ENCODE data around the gene SOX10. TPM values are rescaled to one million over a fixed set of nuclear protein-coding genes. Genes with fewer than 3 reads are reported as not detected.

The SOX10 gene
- total RNA-seq, 1 donor from 2014 or later, result 0.34 TPM

GRCh38 chr22:37943825-37944198 is 40.5 kb downstream of the SOX10 start:
- Mint-ChIP-seq H3K9me3 (ENCODE audit: unreplicated experiment) (no peaks in the 10 kb centered on the region), H3K27me3 (ENCODE audit: low read depth, unreplicated experiment) (no peaks in the 10 kb centered on the region), H3K36me3 (ENCODE audit: low read depth, unreplicated experiment) (peaks cover 19% of the 10 kb centered on the region), H3K4me3 (ENCODE audit: unreplicated experiment) (no peak overlapping the region), H3K4me1 (ENCODE audit: low read depth, unreplicated experiment) (no peaks in the 10 kb centered on the region), H3K27ac (ENCODE audit: unreplicated experiment) (no peak overlapping the region)
- Histone ChIP-seq H3K9ac (ENCODE audit: low read length) (no peak overlapping the region), H3K4me1 (ENCODE audit: insufficient read depth, low read length) (no peaks in the 10 kb centered on the region), H3K4me2 (ENCODE audit: low read length) (no peak overlapping the region), H3K36me3 (ENCODE audit: insufficient read depth, low read length) (peaks cover 32% of the 10 kb centered on the region), H2AFZ (ENCODE audit: low read depth, low read length) (no peak overlapping the region), H3K4me3 (ENCODE audit: insufficient read depth, low read depth, low read length) (no peak overlapping the region), H4K20me1 (ENCODE audit: insufficient read depth, low read length) (peaks cover 19% of the 10 kb centered on the region), H3K79me2 (ENCODE audit: insufficient read depth, low read length) (no peaks in the 10 kb centered on the region), H3K27ac (ENCODE audit: low read depth, low read length) (no peak overlapping the region), H3K27me3 (ENCODE audit: insufficient read depth, low read length) (no peaks in the 10 kb centered on the region), H3K9me3 (ENCODE audit: insufficient read depth, low read depth, low read length) (no peaks in the 10 kb centered on the region)
- DNase-seq (ENCODE audit: low read depth) (no peak), FAIRE-seq (no peak)
- TF ChIP-seq CTCF (IDR thresholded peaks at IDR 0.05; ENCODE audit: insufficient read depth, low read depth, low read length), result no peak
- no peak for TF ChIP-seq EZH2 (IDR thresholded peaks at IDR 0.05; ENCODE audit: insufficient read depth, low read length)

- no peak overlapping the region for H3K9ac ChIP-seq (ENCODE audit: low read length)
- no peak overlapping the region for H3K4me2 ChIP-seq (ENCODE audit: low read length)
- no peaks in the 10 kb centered on the region for H3K79me2 ChIP-seq (ENCODE audit: insufficient read depth, low read length)
- Mint-ChIP-seq H3K27me3 (ENCODE audit: low read depth, unreplicated experiment) (no peaks in the 10 kb centered on the region), H3K27ac (ENCODE audit: unreplicated experiment) (no peak overlapping the region), H3K4me1 (ENCODE audit: low read depth, unreplicated experiment) (no peaks in the 10 kb centered on the region), H3K4me3 (ENCODE audit: unreplicated experiment) (no peak overlapping the region), H3K9me3 (ENCODE audit: unreplicated experiment) (no peaks in the 10 kb centered on the region), H3K36me3 (ENCODE audit: low read depth, unreplicated experiment) (peaks cover 19% of the 10 kb centered on the region)
- H2AFZ ChIP-seq (ENCODE audit: low read depth, low read length), result no peak overlapping the region
- H3K27ac ChIP-seq (ENCODE audit: low read depth, low read length), result no peak overlapping the region
- no peaks in the 10 kb centered on the region for H3K4me1 ChIP-seq (ENCODE audit: insufficient read depth, low read length)
- peaks cover 19% of the 10 kb centered on the region for H4K20me1 ChIP-seq (ENCODE audit: insufficient read depth, low read length)
- TF ChIP-seq EZH2 (IDR thresholded peaks at IDR 0.05; ENCODE audit: insufficient read depth, low read length) (no peak), CTCF (IDR thresholded peaks at IDR 0.05; ENCODE audit: insufficient read depth, low read depth, low read length) (no peak)
- H3K36me3 ChIP-seq (ENCODE audit: insufficient read depth, low read length), result peaks cover 32% of the 10 kb centered on the region
- H3K4me3 ChIP-seq (ENCODE audit: insufficient read depth, low read depth, low read length), result no peak overlapping the region
- no peaks in the 10 kb centered on the region for H3K9me3 ChIP-seq (ENCODE audit: insufficient read depth, low read depth, low read length)
- FAIRE-seq (no peak), DNase-seq (ENCODE audit: low read depth) (no peak)
- no peaks in the 10 kb centered on the region for H3K27me3 ChIP-seq (ENCODE audit: insufficient read depth, low read length)
Observed at GRCh38 chr22:37943136-37943824, 41.1 kb downstream of the SOX10 start.

- no peak for DNase-seq (ENCODE audit: low read depth)
- no peaks in the 10 kb centered on the region for H3K9me3 ChIP-seq (ENCODE audit: insufficient read depth, low read depth, low read length)
- TF ChIP-seq CTCF (IDR thresholded peaks at IDR 0.05; ENCODE audit: insufficient read depth, low read depth, low read length), result no peak
- Mint-ChIP-seq H3K27ac (ENCODE audit: unreplicated experiment) (no peak overlapping the region), H3K27me3 (ENCODE audit: low read depth, unreplicated experiment) (no peaks in the 10 kb centered on the region), H3K4me3 (ENCODE audit: unreplicated experiment) (no peak overlapping the region), H3K4me1 (ENCODE audit: low read depth, unreplicated experiment) (no peaks in the 10 kb centered on the region), H3K9me3 (ENCODE audit: unreplicated experiment) (no peaks in the 10 kb centered on the region), H3K36me3 (ENCODE audit: low read depth, unreplicated experiment) (peaks cover 24% of the 10 kb centered on the region)
- no peaks in the 10 kb centered on the region for H3K79me2 ChIP-seq (ENCODE audit: insufficient read depth, low read length)
- H4K20me1 ChIP-seq (ENCODE audit: insufficient read depth, low read length), result peaks cover 25% of the 10 kb centered on the region
- H2AFZ ChIP-seq (ENCODE audit: low read depth, low read length), result no peak overlapping the region
- no peak overlapping the region for H3K9ac ChIP-seq (ENCODE audit: low read length)
- no peaks in the 10 kb centered on the region for H3K27me3 ChIP-seq (ENCODE audit: insufficient read depth, low read length)
- no peak overlapping the region for H3K4me3 ChIP-seq (ENCODE audit: insufficient read depth, low read depth, low read length)
- peaks cover 38% of the 10 kb centered on the region for H3K36me3 ChIP-seq (ENCODE audit: insufficient read depth, low read length)
- FAIRE-seq, result no peak
- H3K4me2 ChIP-seq (ENCODE audit: low read length), result no peak overlapping the region
- H3K4me1 ChIP-seq (ENCODE audit: insufficient read depth, low read length), result no peaks in the 10 kb centered on the region
- H3K27ac ChIP-seq (ENCODE audit: low read depth, low read length), result no peak overlapping the region
Observed at GRCh38 chr22:37942133-37942532, 42.2 kb downstream of the SOX10 start.

All from astrocyte (in vitro differentiated cells and primary cell).